K562 (cell line): ENCODE measurements around the gene CNKSR2. TPM values are rescaled to one million over a fixed set of nuclear protein-coding genes. Genes with fewer than 3 reads are reported as not detected.

Source experiments
- ATAC-seq: fragments of 200-7000 bp; cut with Tn5 transposase; 3 replicates; pipeline ENCODE4 v1.9.1; 2020; ENCODE audit warnings: moderate library complexity
- BruUV-seq: library from RNA; stranded (reverse); fragments of 400-500 nt; replicated peaks from 2 replicates; lab custom pipeline; 2021; lab: Mats Ljungman, UMichigan
- CTCF ChIA-PET: fragments of 300-600 bp; formaldehyde crosslinking; extraction: SDS; loops from one replicate; lab custom pipeline; 2021; ENCODE audit warnings: low intra/inter-chr PET ratio; lab: Yijun Ruan, JAX
- POLR2A ChIA-PET: fragments of 300-600, 350-650 bp; sonication (Branson Sonifier 250); formaldehyde crosslinking; extraction: SDS; loops from one replicate; lab custom pipeline; 2021; ENCODE audit warnings: antibody characterized with exemption, inconsistent platforms; lab: Yijun Ruan, JAX
- DNase-seq, 4 experiments: peaks; one replicate each; pipeline versions ENCODE4 v3.0.0 to v3.0.0-alpha.2; 2011 to 2018; ENCODE audit warnings: low spot score in 3 of 4, mixed read lengths in 3 of 4; ENCODE audit errors: extremely low read depth in 1 of 4
- FAIRE-seq: peaks from 2 replicates; lab custom pipeline; 2011; peaks lifted over from hg19 to GRCh38; lab: Jason Lieb, UNC
- H2AFZ ChIP-seq: 2 replicates; pipeline ENCODE4 v1.6.0; 2011; ENCODE audit warnings: low read depth, low read length, control low read depth, inconsistent platforms
- H3K27ac ChIP-seq: fragments of 200-600 bp; 3 replicates; pipeline ENCODE4 v1.8.0; 2011; ENCODE audit warnings: low read depth, mild to moderate bottlenecking, control low read depth, inconsistent platforms, low read length, moderate library complexity, mixed read lengths; ENCODE audit errors: extremely low read depth
- H3K27me3 ChIP-seq, 2 experiments: fragments of 300-600 bp in 1 of 2; 2 replicates in 1 of 2; 3 replicates in 1 of 2; pipeline versions ENCODE4 v1.6.0 to v1.8.0; 2011; ENCODE audit warnings: inconsistent platforms in 2 of 2, low read length in 2 of 2, mild to moderate bottlenecking in 1 of 2, mixed read lengths in 1 of 2, moderate library complexity in 1 of 2; ENCODE audit not compliant: control insufficient read depth in 2 of 2, insufficient read depth in 2 of 2
- H3K36me3 ChIP-seq: fragments of 300-600 bp; 3 replicates; pipeline ENCODE4 v1.8.0; 2011; ENCODE audit warnings: mild to moderate bottlenecking, low read length, inconsistent platforms; ENCODE audit not compliant: control insufficient read depth, insufficient read depth
- H3K4me1 ChIP-seq, 2 experiments: fragments of 200-600 bp in 1 of 2; replicated peaks in 1 of 2; 2 replicates in 1 of 2; 3 replicates in 1 of 2; pipeline versions ENCODE4 v1.5.1 to v1.8.0; 2011; ENCODE audit warnings: inconsistent platforms in 2 of 2, low read length in 2 of 2, mild to moderate bottlenecking in 1 of 2, mixed read lengths in 1 of 2, moderate library complexity in 1 of 2; ENCODE audit not compliant: control insufficient read depth in 2 of 2, insufficient read depth in 2 of 2
- H3K4me2 ChIP-seq: 2 replicates; pipeline ENCODE4 v1.6.1; 2011; ENCODE audit warnings: low read length, control low read depth, inconsistent platforms, mixed read lengths; ENCODE audit not compliant: insufficient read depth
- H3K4me3 ChIP-seq: fragments of 200-600 bp; sonication (generic), shearing (Covaris generic); 2 replicates; pipeline ENCODE4 v1.5.1; 2016; ENCODE audit warnings: control low read depth, inconsistent platforms
- H3K79me2 ChIP-seq: fragments of 200-600 bp; 3 replicates; pipeline ENCODE4 v1.8.0; 2011; ENCODE audit warnings: low read length, inconsistent platforms; ENCODE audit not compliant: control insufficient read depth, insufficient read depth
- H3K9ac ChIP-seq, 2 experiments: 2 replicates each; pipeline versions ENCODE4 v1.6.0 to v1.6.1; 2011; ENCODE audit warnings: low read depth in 2 of 2, low read length in 2 of 2, control low read depth in 1 of 2, inconsistent platforms in 1 of 2, mild to moderate bottlenecking in 1 of 2, mixed read lengths in 1 of 2; ENCODE audit not compliant: insufficient read depth in 1 of 2
- H3K9me1 ChIP-seq: one replicate; pipeline ENCODE4 v1.6.0; 2011; ENCODE audit warnings: inconsistent platforms, mild to moderate bottlenecking, low read length, moderate library complexity; ENCODE audit not compliant: control insufficient read depth, insufficient read depth
- H3K9me3 ChIP-seq: replicated peaks from 2 replicates; pipeline ENCODE4 v1.5.1; 2011; ENCODE audit warnings: low read depth, low read length, inconsistent platforms; ENCODE audit not compliant: control insufficient read depth, insufficient read depth
- H4K20me1 ChIP-seq: replicated peaks from 2 replicates; pipeline ENCODE4 v1.6.1; 2011; ENCODE audit warnings: low read length, inconsistent platforms, mixed read lengths; ENCODE audit not compliant: control insufficient read depth, insufficient read depth
- CXXC5 ChIP-seq: fragments of 250-450 bp; sonication (Bioruptor Pico); IDR thresholded peaks from 2 replicates; pipeline ENCODE4 v1.8.0; 2022; ENCODE audit warnings: inconsistent platforms, mild to moderate bottlenecking, moderate library complexity
- GABPA ChIP-seq: fragments of 200-800 bp; sonication (Bioruptor generic); conservative IDR thresholded peaks from 2 replicates; pipeline ENCODE4 v1.6.1; 2016; ENCODE audit warnings: low read depth, missing genetic modification characterization, missing compliant biosample characterization
- HDAC3 ChIP-seq: fragments of 450-650 bp; IDR thresholded peaks from 2 replicates; pipeline ENCODE4 v1.6.1; 2018; ENCODE audit warnings: borderline replicate concordance, mild to moderate bottlenecking, moderate library complexity; ENCODE audit not compliant: partially characterized antibody
- POLR3G ChIP-seq: IDR thresholded peaks from 2 replicates; pipeline ENCODE4 v1.6.1; 2011; ENCODE audit not compliant: insufficient read length, insufficient replicate concordance; ENCODE audit errors: extremely low read depth
- RFX7 ChIP-seq: fragments of 250-450 bp; sonication (Bioruptor Pico); IDR thresholded peaks from 2 replicates; pipeline ENCODE4 v1.5.1; 2021; ENCODE audit warnings: mild to moderate bottlenecking
- SMARCB1 ChIP-seq: IDR thresholded peaks from 2 replicates; pipeline ENCODE4 v1.6.1; 2011; ENCODE audit warnings: improper control_type of control experiment, low read depth; ENCODE audit not compliant: insufficient read length
- STAT5A ChIP-seq: IDR thresholded peaks from 2 replicates; pipeline ENCODE4 v1.6.1; 2012; ENCODE audit warnings: low read length, inconsistent platforms, borderline replicate concordance
- TAL1 ChIP-seq: fragments of 450-650 bp; IDR thresholded peaks from 2 replicates; pipeline ENCODE4 v1.6.1; 2016; ENCODE audit warnings: mild to moderate bottlenecking
- USF2 ChIP-seq: sonication (generic); formaldehyde crosslinking; IDR thresholded peaks from 2 replicates; pipeline ENCODE4 v1.5.0; 2020; ENCODE audit warnings: missing genetic modification reagents
- XRCC5 ChIP-seq: fragments of 200-400 bp; formaldehyde crosslinking; IDR thresholded peaks from 2 replicates; pipeline ENCODE4 v1.6.1; 2017; ENCODE audit warnings: low read depth, mild to moderate bottlenecking, low read length
- ZC3H11A ChIP-seq: IDR thresholded peaks from 2 replicates; pipeline ENCODE4 v1.6.1; 2012; ENCODE audit warnings: low read depth, low read length, improper control_type of control experiment
- ZNF274 ChIP-seq: IDR thresholded peaks from 2 replicates; pipeline ENCODE4 v1.6.1; 2011; ENCODE audit warnings: low read depth, mild to moderate bottlenecking, low read length, moderate library complexity, borderline replicate concordance
- ZNF280B ChIP-seq: fragments of 250-450 bp; sonication (Bioruptor Pico); IDR thresholded peaks from 2 replicates; pipeline ENCODE4 v1.5.1; 2021; ENCODE audit warnings: mild to moderate bottlenecking
- WGBS: fragments of 100-300 bp; shearing (Covaris generic); methylation state at CpG from one replicate; pipeline ENCODE4 v1.1.6; 2016; ENCODE audit warnings: low coverage, mixed read lengths; ENCODE audit not compliant: insufficient coverage; ENCODE audit errors: missing lambda C conversion rate; 5-methylcytosine and 5-hydroxymethylcytosine counted together
- in situ Hi-C: fragments of 300-500 bp; cut with MboI; formaldehyde crosslinking; loops from 4 replicates; pipeline ENCODE4 v1.15.0; 2018; ENCODE audit warnings: inconsistent platforms, mixed read lengths
- intact Hi-C: fragments of 100-400 bp; cut with micrococcal nuclease; formaldehyde crosslinking; loops from 2 replicates; pipeline ENCODE4 v1.14.2; 2022
- polyA plus RNA-seq, 8 experiments: library from polyadenylated mRNA; depleted of rRNA in 4 of 8; stranded (reverse) in 5 of 8; unstranded in 3 of 8; fragments of >200 nt; fragmentation: Nextera tagmentation in 2 of 8; fragmentation: Illumina TruSeq in 1 of 8; extraction: Ambion mirVana in 2 of 8; extraction: Trizol in 1 of 8; gene quantifications; 2 replicates each; pipeline versions ENCODE4 v1.2.1 to v1.2.3, GENCODE V29; 2011 to 2014; ENCODE audit warnings: inconsistent platforms in 1 of 8, missing spikeins in 1 of 8
- total RNA-seq, 7 experiments: library from RNA; depleted of rRNA in 6 of 7; stranded (reverse); fragments of >200 nt in 6 of 7; fragmentation: Illumina TruSeq in 2 of 7; extraction: Trizol in 2 of 7; gene quantifications; 2 replicates each; pipeline versions ENCODE4 v1.2.1 to v1.2.3, GENCODE V29; 2011 to 2021; ENCODE audit warnings: low replicate concordance in 1 of 7

Gene CNKSR2
- total and polyA plus RNA-seq, 9 of the 15 experiments (the other 6 are each of a cell fraction or from before 2014, with no cell fraction given): not detected

GRCh38 chrX:21427086-21427485 lies 52.9 kb downstream of the CNKSR2 start:
- intact Hi-C loops: no loop called here
- CTCF ChIA-PET: no interaction called here

More at GRCh38 chrX:21427086-21427485, 52.9 kb downstream of the CNKSR2 start:
- no peak overlapping the region for H3K9ac ChIP-seq
- no peak overlapping the region for H3K4me2 ChIP-seq
- POLR2A ChIA-PET: no interaction called here
- no peaks in the 10 kb centered on the region for H3K4me1 ChIP-seq
- no peak overlapping the region for H3K4me3 ChIP-seq
- H2AFZ ChIP-seq: no peak overlapping the region
- no peak for FAIRE-seq
- TF ChIP-seq TAL1 (no peak), USF2 (CRISPR knock-in tag) (no peak), POLR3G (no peak), GABPA (tag) (no peak), STAT5A (no peak), RFX7 (CRISPR knock-in tag) (no peak), ZC3H11A (no peak), CXXC5 (no peak), ZNF280B (CRISPR knock-in tag) (no peak), XRCC5 (no peak), SMARCB1 (no peak), HDAC3 (no peak), ZNF274 (no peak)
- H3K9me3 ChIP-seq: no peaks in the 10 kb centered on the region
- H3K27ac ChIP-seq: no peak overlapping the region
- no peaks in the 10 kb centered on the region for H3K9me1 ChIP-seq
- no peak for ATAC-seq
- BruUV-seq: no TSS peak
- no peaks in the 10 kb centered on the region for H3K79me2 ChIP-seq
- in situ Hi-C loops: no loop called here
- no peak for DNase-seq
- WGBS: 0% methylated on average over 2 of the region's 2 CpGs
- no peaks in the 10 kb centered on the region for H3K27me3 ChIP-seq
- no peaks in the 10 kb centered on the region for H3K36me3 ChIP-seq
- H4K20me1 ChIP-seq: no peaks in the 10 kb centered on the region
